Measurements from ENCODE around the gene IGSF9B.

- no peak for TF ChIP-seq CTCF (conservative IDR thresholded peaks at IDR 0.05)
- no peak for TF ChIP-seq EZH2 (IDR thresholded peaks at IDR 0.05; ENCODE audit: low read depth)
Observed at GRCh38 chr11:133936592-133936991, 20.2 kb downstream of the IGSF9B start.

All from PC-9 (cell line).